Measurements from ENCODE around the gene PAPPA.

- no peak for TF ChIP-seq POLR2A (IDR thresholded peaks at IDR 0.05; ENCODE audit: low read length)
- TF ChIP-seq GATA1 (IDR thresholded peaks at IDR 0.05; ENCODE audit: low read depth, low read length): no peak
Measured at GRCh38 chr9:116322521-116322920, 168.9 kb downstream of the PAPPA start.
